ENCODE results near the gene TMEM43.

Gene TMEM43

GRCh38 chr3:14170531-14171159, 45.8 kb downstream of the TMEM43 start:
- Histone ChIP-seq H3K36me3 (peaks cover 6% of the 10 kb centered on the region; the same call in 1 of the 2 replicates), H3K9me3 (no peaks in the 10 kb centered on the region), H3K4me1 (no peaks in the 10 kb centered on the region), H3K27me3 (no peaks in the 10 kb centered on the region), H3K4me3 (ENCODE audit: low read depth, low read length) (no peak overlapping the region)
- DNase-seq = no peak
- no peak for TF ChIP-seq CTCF (IDR thresholded peaks at IDR 0.05; ENCODE audit: low read depth, low read length)

- Histone ChIP-seq H3K4me1 (no peaks in the 10 kb centered on the region), H3K4me3 (ENCODE audit: low read depth, low read length) (no peak overlapping the region), H3K36me3 (peaks cover 6% of the 10 kb centered on the region; the same call in 1 of the 2 replicates), H3K27me3 (no peaks in the 10 kb centered on the region), H3K9me3 (no peaks in the 10 kb centered on the region)
- no peak for TF ChIP-seq CTCF (IDR thresholded peaks at IDR 0.05; ENCODE audit: low read depth, low read length)
- DNase-seq = no peak
Measured at GRCh38 chr3:14172496-14172895, 47.6 kb downstream of the TMEM43 start.

- Histone ChIP-seq H3K4me1 (no peaks in the 10 kb centered on the region), H3K27me3 (no peaks in the 10 kb centered on the region), H3K36me3 (no peaks in the 10 kb centered on the region; the same call in 1 of the 2 replicates), H3K4me3 (ENCODE audit: low read depth, low read length) (no peak overlapping the region), H3K9me3 (no peaks in the 10 kb centered on the region)
- TF ChIP-seq CTCF (IDR thresholded peaks at IDR 0.05; ENCODE audit: low read depth, low read length) = no peak
- DNase-seq = no peak
Measured at GRCh38 chr3:14174483-14174882, 49.6 kb downstream of the TMEM43 start.

- Histone ChIP-seq H3K4me3 (ENCODE audit: low read depth, low read length) (no peak overlapping the region), H3K27me3 (no peaks in the 10 kb centered on the region), H3K36me3 (no peaks in the 10 kb centered on the region), H3K9me3 (no peaks in the 10 kb centered on the region), H3K4me1 (no peaks in the 10 kb centered on the region)
- TF ChIP-seq CTCF (IDR thresholded peaks at IDR 0.05; ENCODE audit: low read depth, low read length) = no peak
- no peak for DNase-seq
Measured at GRCh38 chr3:14175383-14176037, 50.7 kb downstream of the TMEM43 start.

GRCh38 chr3:14177580-14178246, 52.9 kb downstream of the TMEM43 start:
- Histone ChIP-seq H3K36me3 (no peaks in the 10 kb centered on the region; the same call in 1 of the 2 replicates), H3K9me3 (no peaks in the 10 kb centered on the region), H3K27me3 (no peaks in the 10 kb centered on the region), H3K4me3 (ENCODE audit: low read depth, low read length) (peak overlapping the region; percentile 97), H3K4me1 (no peaks in the 10 kb centered on the region)
- no peak for DNase-seq
- TF ChIP-seq CTCF (IDR thresholded peaks at IDR 0.05; ENCODE audit: low read depth, low read length) = no peak
